Mesothelial cell of epicardium (in vitro differentiated cells): Measurements from ENCODE around the gene EXTL1. TPM values are rescaled to one million over a fixed set of nuclear protein-coding genes. Genes with fewer than 3 reads are reported as not detected.
A peak's percentile ranks its signal among the peaks of the same experiment; 100 is the strongest.

ENCODE experiments used
- DNase-seq, 2 experiments: peaks; one replicate each; pipeline ENCODE4 v3.0.0; 2021; ENCODE audit warnings: low spot score in 2 of 2; ENCODE audit not compliant: unreplicated experiment in 2 of 2
- H3K27ac Mint-ChIP-seq: 2 replicates; pipeline ENCODE4 v1.8.0; 2021; ENCODE audit warnings: mixed read lengths
- H3K27me3 Mint-ChIP-seq: 2 replicates; pipeline ENCODE4 v1.8.0; 2021; ENCODE audit warnings: low read depth, mixed read lengths
- H3K36me3 Mint-ChIP-seq: 2 replicates; pipeline ENCODE4 v1.8.0; 2021; ENCODE audit warnings: mixed read lengths
- H3K4me1 Mint-ChIP-seq: 2 replicates; pipeline ENCODE4 v1.8.0; 2021; ENCODE audit warnings: mixed read lengths
- H3K4me3 Mint-ChIP-seq: 2 replicates; pipeline ENCODE4 v1.8.0; 2021; ENCODE audit warnings: mild to moderate bottlenecking, moderate library complexity, mixed read lengths
- H3K9me3 Mint-ChIP-seq: 2 replicates; pipeline ENCODE4 v1.8.0; 2021; ENCODE audit warnings: mixed read lengths
- CTCF ChIP-seq: fragments of 200-600 bp; sonication (generic); IDR thresholded peaks from one replicate; pipeline ENCODE4 v1.5.0; 2021; ENCODE audit warnings: antibody characterized with exemption; ENCODE audit not compliant: unreplicated experiment
- total RNA-seq: library from RNA; stranded (reverse); gene quantifications from 3 replicates; pipeline ENCODE4 v1.2.1, GENCODE V29; 2021

EXTL1 gene
- total RNA-seq, 1 donor from 2014 or later: 8.2 TPM

GRCh38 chr1:26028490-26028980 is 7.0 kb downstream of the EXTL1 start:
- DNase-seq: no peak
- Mint-ChIP-seq H3K27me3 (no peaks in the 10 kb centered on the region), H3K4me3 (no peak overlapping the region), H3K4me1 (peaks cover 19% of the 10 kb centered on the region), H3K27ac (no peak overlapping the region), H3K36me3 (no peaks in the 10 kb centered on the region), H3K9me3 (no peaks in the 10 kb centered on the region)
- no peak for TF ChIP-seq CTCF

- Mint-ChIP-seq H3K27ac (no peak overlapping the region), H3K36me3 (no peaks in the 10 kb centered on the region), H3K4me1 (peaks cover 13% of the 10 kb centered on the region), H3K9me3 (no peaks in the 10 kb centered on the region), H3K4me3 (no peak overlapping the region), H3K27me3 (no peaks in the 10 kb centered on the region)
- TF ChIP-seq CTCF: no peak
- DNase-seq: no peak
Measured at GRCh38 chr1:26029054-26029863, 7.7 kb downstream of the EXTL1 start.

- TF ChIP-seq CTCF: no peak
- Mint-ChIP-seq H3K27ac (no peak overlapping the region), H3K9me3 (no peaks in the 10 kb centered on the region), H3K4me1 (peaks cover 13% of the 10 kb centered on the region), H3K27me3 (peaks cover 2% of the 10 kb centered on the region), H3K36me3 (no peaks in the 10 kb centered on the region), H3K4me3 (no peak overlapping the region)
- no peak for DNase-seq
Measured at GRCh38 chr1:26029864-26030481, 8.4 kb downstream of the EXTL1 start.

GRCh38 chr1:26031196-26031595 is 9.6 kb downstream of the EXTL1 start:
- no peak for DNase-seq
- H3K9me3 Mint-ChIP-seq: no peaks in the 10 kb centered on the region
- no peak overlapping the region for H3K4me3 Mint-ChIP-seq
- no peak overlapping the region for H3K27ac Mint-ChIP-seq
- peaks cover 16% of the 10 kb centered on the region for H3K4me1 Mint-ChIP-seq
- peaks cover 2% of the 10 kb centered on the region for H3K27me3 Mint-ChIP-seq
- TF ChIP-seq CTCF: no peak
- H3K36me3 Mint-ChIP-seq: no peaks in the 10 kb centered on the region

DNA sequence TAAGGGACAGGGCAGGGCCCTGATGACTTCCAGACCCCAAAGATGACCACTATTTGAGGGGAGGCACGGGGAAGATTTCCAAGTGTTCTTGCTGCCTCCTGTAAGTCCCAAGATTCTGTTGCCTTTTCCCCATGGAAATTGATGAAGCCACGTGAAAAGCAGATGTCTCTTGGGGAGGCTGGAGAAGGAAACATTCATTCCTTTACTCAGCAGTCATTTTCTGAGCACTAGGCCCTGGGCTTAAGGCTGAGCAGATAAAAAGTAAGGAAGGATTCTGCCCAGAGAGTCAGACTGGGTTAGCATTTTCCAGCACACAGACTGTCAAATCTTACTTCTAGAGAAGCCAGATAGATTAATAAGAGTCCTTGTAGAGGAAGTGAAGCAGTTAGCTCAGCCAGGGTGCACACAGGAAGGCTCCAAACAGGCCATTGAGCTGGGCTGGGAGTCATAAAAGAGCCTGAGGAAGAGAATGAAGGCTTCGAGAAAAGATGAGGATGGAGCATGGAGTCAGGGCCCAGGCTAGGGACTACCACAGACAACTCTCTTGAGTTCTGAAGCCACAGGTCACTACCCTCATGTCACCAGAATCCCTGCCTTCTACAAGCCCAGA is 10.1 kb downstream of the EXTL1 start:
- Mint-ChIP-seq H3K36me3 (no peaks in the 10 kb centered on the region), H3K4me3 (no peak overlapping the region), H3K27me3 (peaks cover 2% of the 10 kb centered on the region), H3K27ac (peak overlapping the region; percentile 80), H3K9me3 (no peaks in the 10 kb centered on the region), H3K4me1 (peaks cover 20% of the 10 kb centered on the region)
- DNase-seq: no peak
- TF ChIP-seq CTCF: no peak
